ENCODE data around the gene SNX15. TPM values are rescaled to one million over a fixed set of nuclear protein-coding genes. Genes with fewer than 3 reads are reported as not detected.
A peak's percentile ranks its signal among the peaks of the same experiment; 100 is the strongest.

The SNX15 gene
- total RNA-seq, 4 donors from 2014 or later = 11.6 to 36.4 (median 19.2) TPM

GRCh38 chr11:65040520-65040846 is 13.2 kb downstream of the SNX15 start:
- 19 to 30% methylated on average over 7 of the region's 7 CpGs for WGBS, 2 donors
- Histone ChIP-seq H3K36me3 (peaks cover 4 to 13% of the 10 kb centered on the region in 2 donors), H3K4me1 (peaks cover 7 to 13% of the 10 kb centered on the region in 2 donors), H3K4me3 (replicated peaks in 1 of 3) (peak overlapping the region in 1 of 3 donors; percentile 64), H3K27me3 (no peaks in the 10 kb centered on the region), H3K27ac (peak overlapping the region; percentile 83 to 97 (median 93)), H3K9me3 (no peaks in the 10 kb centered on the region)
- TF ChIP-seq POLR2A (IDR thresholded peaks at IDR 0.05) = no peak
- no peak for TF ChIP-seq CTCF (IDR thresholded peaks at IDR 0.05)
- intact Hi-C loops (cut with DNase I) = no loop called here
- no peak for DNase-seq

- 0% methylated on average over 10 of the region's 91 CpGs; no CpG with 5 or more reads in 1 of the 2 donors for WGBS, 2 donors
- DNase-seq = peak; percentile 90 to 91
- Histone ChIP-seq H3K27ac (peak within 1 kb of the TSS; percentile 83 to 97 (median 93)), H3K4me3 (replicated peaks in 1 of 3) (peak within 1 kb of the TSS; percentile 64 to 79 (median 65)), H3K4me1 (peaks cover 7 to 13% of the 10 kb centered on the region in 2 donors), H3K9me3 (no peaks in the 10 kb centered on the region), H3K27me3 (no peaks in the 10 kb centered on the region), H3K36me3 (peaks cover 0 to 7% of the 10 kb centered on the region in 2 donors)
- TF ChIP-seq POLR2A (IDR thresholded peaks at IDR 0.05) (peak in 1 of 2 donors; percentile 49), CTCF (IDR thresholded peaks at IDR 0.05) (no peak)
- intact Hi-C loops (cut with DNase I) = no loop called here
Observed at GRCh38 chr11:65040847-65041622, 13.8 kb downstream of the SNX15 start, which contains the start of gene SAC3D1. Gene SAC3D1, plus strand, starts transcription at chr11:65041210. Its CDS starts 83 bp downstream, at chr11:65041293.

- 91 to 92% methylated on average over 6 of the region's 6 CpGs for WGBS, 2 donors
- Histone ChIP-seq H3K4me3 (replicated peaks in 1 of 3) (no peak overlapping the region), H3K27ac (no peak overlapping the region), H3K4me1 (peaks cover 7 to 13% of the 10 kb centered on the region in 2 donors), H3K9me3 (no peaks in the 10 kb centered on the region), H3K27me3 (no peaks in the 10 kb centered on the region), H3K36me3 (peaks cover 0 to 6% of the 10 kb centered on the region in 2 donors)
- TF ChIP-seq CTCF (IDR thresholded peaks at IDR 0.05) = no peak
- TF ChIP-seq POLR2A (IDR thresholded peaks at IDR 0.05) = no peak
- intact Hi-C loops (cut with DNase I) = no loop called here
- DNase-seq = no peak
Observed at GRCh38 chr11:65042891-65043290, 15.7 kb downstream of the SNX15 start.

GRCh38 chr11:65043881-65044501 is 16.8 kb downstream of the SNX15 start:
- 85 to 89% methylated on average over 13 to 22 of the region's 23 CpGs for WGBS, 2 donors
- H3K4me3 ChIP-seq (replicated peaks in 1 of 3) = no peak overlapping the region
- no peaks in the 10 kb centered on the region for H3K9me3 ChIP-seq
- TF ChIP-seq CTCF (IDR thresholded peaks at IDR 0.05) (no peak), POLR2A (IDR thresholded peaks at IDR 0.05) (no peak)
- intact Hi-C loops (cut with DNase I) = no loop called here
- H3K27me3 ChIP-seq = no peaks in the 10 kb centered on the region
- H3K36me3 ChIP-seq = no peaks in the 10 kb centered on the region
- H3K27ac ChIP-seq = no peak overlapping the region
- peak in 1 of 2 donors; percentile 13 for DNase-seq
- peaks cover 7 to 13% of the 10 kb centered on the region in 2 donors for H3K4me1 ChIP-seq

GRCh38 chr11:65045061-65045460 is 17.8 kb downstream of the SNX15 start:
- TF ChIP-seq POLR2A (IDR thresholded peaks at IDR 0.05) (no peak), CTCF (IDR thresholded peaks at IDR 0.05) (no peak)

More at GRCh38 chr11:65045061-65045460, 17.8 kb downstream of the SNX15 start:
- Histone ChIP-seq H3K36me3 (no peaks in the 10 kb centered on the region), H3K4me3 (replicated peaks in 1 of 3) (no peak overlapping the region), H3K4me1 (peaks cover 7 to 12% of the 10 kb centered on the region in 2 donors), H3K27me3 (no peaks in the 10 kb centered on the region), H3K9me3 (no peaks in the 10 kb centered on the region), H3K27ac (no peak overlapping the region)
- intact Hi-C loops (cut with DNase I) = no loop called here
- DNase-seq = no peak
- WGBS, 2 donors = 85 to 100% methylated on average over 5 of the region's 5 CpGs
